Mesodermal cell (in vitro differentiated cells): ENCODE data around the gene GPC5.

ENCODE experiments used
- H3K27ac ChIP-seq: 2 replicates; pipeline ENCODE4 v1.7.0; 2013; ENCODE audit warnings: mild to moderate bottlenecking, low read depth, low read length, moderate library complexity; ENCODE audit not compliant: severe bottlenecking
- H3K36me3 ChIP-seq: 2 replicates; pipeline ENCODE4 v1.7.1; 2013; ENCODE audit warnings: mild to moderate bottlenecking, low read length, moderate library complexity; ENCODE audit not compliant: control insufficient read depth, insufficient read depth
- H3K4me1 ChIP-seq: one replicate; pipeline ENCODE4 v1.7.1; 2013; ENCODE audit warnings: mild to moderate bottlenecking, low read length; ENCODE audit not compliant: insufficient read depth, control insufficient read depth, poor library complexity, severe bottlenecking
- H3K4me3 ChIP-seq: 2 replicates; pipeline ENCODE4 v1.7.0; 2013; ENCODE audit warnings: low read length, control low read depth, mild to moderate bottlenecking; ENCODE audit not compliant: insufficient read depth, poor library complexity, severe bottlenecking; ENCODE audit errors: extremely low read depth
- H3K9me3 ChIP-seq: 2 replicates; pipeline ENCODE4 v1.7.1; 2013; ENCODE audit warnings: mild to moderate bottlenecking, low read length, moderate library complexity; ENCODE audit not compliant: control insufficient read depth
- WGBS, 2 experiments: methylation state at CpG; one replicate each; pipeline ENCODE4 v1.1.5; 2013; ENCODE audit warnings: missing lambda C conversion rate in 2 of 2; ENCODE audit not compliant: insufficient coverage in 2 of 2; 5-methylcytosine and 5-hydroxymethylcytosine counted together

GPC5 gene

GRCh38 chr13:91565296-91565695 lies 166.9 kb downstream of the GPC5 start:
- Histone ChIP-seq H3K4me1 (no peaks in the 10 kb centered on the region), H3K9me3 (no peaks in the 10 kb centered on the region), H3K36me3 (no peaks in the 10 kb centered on the region), H3K27ac (no peak overlapping the region), H3K4me3 (no peak overlapping the region)
- WGBS, 2 experiments: 95 to 100% methylated on average over 2 of the region's 5 CpGs

- H3K27ac ChIP-seq: no peak overlapping the region
- H3K36me3 ChIP-seq: no peaks in the 10 kb centered on the region
- no peaks in the 10 kb centered on the region for H3K4me1 ChIP-seq
- no CpG with 5 or more reads among the region's 5 CpGs for WGBS, 2 experiments
- no peak overlapping the region for H3K4me3 ChIP-seq
- no peaks in the 10 kb centered on the region for H3K9me3 ChIP-seq
These were observed 169.2 kb downstream of the GPC5 start for GRCh38 chr13:91567485-91568207.

GRCh38 chr13:91571681-91572080 lies 173.3 kb downstream of the GPC5 start:
- no peak overlapping the region for H3K4me3 ChIP-seq
- no peaks in the 10 kb centered on the region for H3K4me1 ChIP-seq
- no peak overlapping the region for H3K27ac ChIP-seq
- H3K36me3 ChIP-seq: no peaks in the 10 kb centered on the region
- H3K9me3 ChIP-seq: no peaks in the 10 kb centered on the region
- no CpG with 5 or more reads among the region's 5 CpGs for whole genome bisulfite sequencing, 2 experiments

- no peaks in the 10 kb centered on the region for H3K9me3 ChIP-seq
These were observed 174.0 kb downstream of the GPC5 start for GRCh38 chr13:91572439-91572838.

GRCh38 chr13:91572944-91573598 lies 174.7 kb downstream of the GPC5 start:
- Histone ChIP-seq H3K4me1 (no peaks in the 10 kb centered on the region), H3K4me3 (no peak overlapping the region), H3K36me3 (no peaks in the 10 kb centered on the region), H3K9me3 (no peaks in the 10 kb centered on the region), H3K27ac (no peak overlapping the region)
- 94 to 95% methylated on average over 7 to 8 of the region's 9 CpGs for WGBS, 2 experiments

More at GRCh38 chr13:91572439-91572838, 174.0 kb downstream of the GPC5 start:
- Histone ChIP-seq H3K27ac (no peak overlapping the region), H3K4me1 (no peaks in the 10 kb centered on the region), H3K4me3 (no peak overlapping the region), H3K36me3 (no peaks in the 10 kb centered on the region)
- 86% methylated on average over 1 of the region's 1 CpG; no CpG with 5 or more reads in 1 of the 2 experiments for WGBS, 2 experiments

- H3K4me3 ChIP-seq: no peak overlapping the region
- no peaks in the 10 kb centered on the region for H3K9me3 ChIP-seq
- no peaks in the 10 kb centered on the region for H3K36me3 ChIP-seq
- H3K4me1 ChIP-seq: no peaks in the 10 kb centered on the region
- WGBS, 2 experiments: 100% methylated on average over 1 of the region's 1 CpG; no CpG with 5 or more reads in 1 of the 2 experiments
- H3K27ac ChIP-seq: no peak overlapping the region
These were observed 176.3 kb downstream of the GPC5 start for GRCh38 chr13:91574766-91575165.

- H3K9me3 ChIP-seq: no peaks in the 10 kb centered on the region
- H3K27ac ChIP-seq: no peak overlapping the region
- 55 to 56% methylated on average over 1 to 2 of the region's 2 CpGs for WGBS, 2 experiments
- H3K36me3 ChIP-seq: no peaks in the 10 kb centered on the region
- no peak overlapping the region for H3K4me3 ChIP-seq
- H3K4me1 ChIP-seq: no peaks in the 10 kb centered on the region
These were observed 178.2 kb downstream of the GPC5 start for GRCh38 chr13:91576590-91576989.

- H3K4me3 ChIP-seq: no peak overlapping the region
- H3K27ac ChIP-seq: no peak overlapping the region
- no peaks in the 10 kb centered on the region for H3K9me3 ChIP-seq
- H3K36me3 ChIP-seq: no peaks in the 10 kb centered on the region
- WGBS, 2 experiments: 71 to 100% methylated on average over 2 to 3 of the region's 7 CpGs
- no peaks in the 10 kb centered on the region for H3K4me1 ChIP-seq
These were observed 180.9 kb downstream of the GPC5 start for GRCh38 chr13:91579320-91579719.

GRCh38 chr13:91580749-91581148 lies 182.3 kb downstream of the GPC5 start:
- Histone ChIP-seq H3K9me3 (no peaks in the 10 kb centered on the region), H3K36me3 (no peaks in the 10 kb centered on the region), H3K4me3 (no peak overlapping the region), H3K4me1 (no peaks in the 10 kb centered on the region), H3K27ac (no peak overlapping the region)
- WGBS, 2 experiments: 100% methylated on average over 1 of the region's 2 CpGs

- Histone ChIP-seq H3K4me1 (no peaks in the 10 kb centered on the region), H3K27ac (no peak overlapping the region), H3K4me3 (no peak overlapping the region), H3K9me3 (no peaks in the 10 kb centered on the region), H3K36me3 (no peaks in the 10 kb centered on the region)
- no CpG with 5 or more reads among the region's 1 CpG for WGBS, 2 experiments
These were observed 188.2 kb downstream of the GPC5 start for GRCh38 chr13:91586609-91587008.

- Histone ChIP-seq H3K4me3 (no peak overlapping the region), H3K4me1 (no peaks in the 10 kb centered on the region), H3K36me3 (no peaks in the 10 kb centered on the region), H3K27ac (no peak overlapping the region), H3K9me3 (no peaks in the 10 kb centered on the region)
These were observed 190.1 kb downstream of the GPC5 start for GRCh38 chr13:91588541-91588940.
